Measurements from ENCODE around the gene CSK.

DNA sequence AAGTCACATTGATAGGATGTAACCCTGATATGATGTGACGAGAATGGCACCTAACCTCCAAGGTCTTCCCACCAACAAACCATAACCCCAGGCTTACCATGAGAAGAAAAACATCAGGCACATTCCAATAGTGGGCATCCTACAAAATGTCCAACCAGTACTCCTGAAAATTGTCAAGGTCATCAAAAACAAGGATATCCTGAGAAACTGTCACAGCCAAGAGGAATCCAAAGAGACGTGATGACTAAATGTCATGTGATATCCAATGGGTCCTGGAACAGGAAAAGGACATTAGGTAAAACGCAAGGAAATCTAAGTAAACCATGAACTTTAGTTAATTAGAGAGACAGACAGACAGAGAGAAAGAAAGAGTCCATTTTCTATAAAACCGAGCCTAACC lies 35.5 kb upstream of the CSK start:
- TF ChIP-seq, protein P1, sequence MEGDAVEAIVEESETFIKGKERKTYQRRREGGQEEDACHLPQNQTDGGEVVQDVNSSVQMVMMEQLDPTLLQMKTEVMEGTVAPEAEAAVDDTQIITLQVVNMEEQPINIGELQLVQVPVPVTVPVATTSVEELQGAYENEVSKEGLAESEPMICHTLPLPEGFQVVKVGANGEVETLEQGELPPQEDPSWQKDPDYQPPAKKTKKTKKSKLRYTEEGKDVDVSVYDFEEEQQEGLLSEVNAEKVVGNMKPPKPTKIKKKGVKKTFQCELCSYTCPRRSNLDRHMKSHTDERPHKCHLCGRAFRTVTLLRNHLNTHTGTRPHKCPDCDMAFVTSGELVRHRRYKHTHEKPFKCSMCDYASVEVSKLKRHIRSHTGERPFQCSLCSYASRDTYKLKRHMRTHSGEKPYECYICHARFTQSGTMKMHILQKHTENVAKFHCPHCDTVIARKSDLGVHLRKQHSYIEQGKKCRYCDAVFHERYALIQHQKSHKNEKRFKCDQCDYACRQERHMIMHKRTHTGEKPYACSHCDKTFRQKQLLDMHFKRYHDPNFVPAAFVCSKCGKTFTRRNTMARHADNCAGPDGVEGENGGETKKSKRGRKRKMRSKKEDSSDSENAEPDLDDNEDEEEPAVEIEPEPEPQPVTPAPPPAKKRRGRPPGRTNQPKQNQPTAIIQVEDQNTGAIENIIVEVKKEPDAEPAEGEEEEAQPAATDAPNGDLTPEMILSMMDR (IDR thresholded peaks at IDR 0.05), result no peak
- no peak for TF ChIP-seq POLR2A (IDR thresholded peaks at IDR 0.05)
